Non-pigmented ciliary epithelial cell (primary cell): ENCODE results near the gene CNOT6L.
"Not testable (repeated sequence)": the region's sequence is repeated elsewhere in the genome, so short reads cannot be mapped to it uniquely, and the experiment has no call there.

ENCODE experiments used
- DNase-seq: peaks from one replicate; pipeline ENCODE4 v3.0.0-alpha.2; 2010; ENCODE audit warnings: low read depth

The CNOT6L gene

GRCh38 chr4:77782102-77782835 lies 36.9 kb downstream of the CNOT6L start:
- no peak for DNase-seq

DNA sequence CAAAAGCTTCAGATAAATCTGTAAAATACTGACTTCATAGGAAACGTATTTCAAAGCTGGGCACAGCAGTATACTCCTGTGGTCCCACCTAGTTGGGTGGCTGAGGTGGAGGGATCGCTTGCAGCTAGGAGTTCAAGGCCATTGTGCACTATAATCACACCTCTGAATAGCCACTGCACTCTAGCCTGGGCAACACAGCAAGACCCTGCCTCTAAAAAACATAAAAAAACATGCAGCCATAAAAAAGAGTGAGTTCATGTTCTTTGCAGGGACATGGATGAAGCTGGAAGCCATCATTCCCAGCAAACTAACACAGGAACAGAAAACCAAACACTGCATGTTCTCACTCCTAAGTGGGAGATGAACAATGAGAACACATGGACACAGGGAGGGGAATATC lies 38.4 kb downstream of the CNOT6L start:
- not testable (repeated sequence) for DNase-seq

- DNase-seq, result no peak
Observed at GRCh38 chr4:77777135-77777807, 41.9 kb downstream of the CNOT6L start.

GRCh38 chr4:77776182-77777134 lies 42.7 kb downstream of the CNOT6L start:
- DNase-seq, result no peak

- peak; percentile 1 for DNase-seq
Observed at GRCh38 chr4:77773101-77773500, 46.1 kb downstream of the CNOT6L start.

- DNase-seq, result no peak
Observed at GRCh38 chr4:77771566-77771965, 47.6 kb downstream of the CNOT6L start.

- DNase-seq, result no peak
Observed at GRCh38 chr4:77765720-77766119, 53.4 kb downstream of the CNOT6L start.

DNA sequence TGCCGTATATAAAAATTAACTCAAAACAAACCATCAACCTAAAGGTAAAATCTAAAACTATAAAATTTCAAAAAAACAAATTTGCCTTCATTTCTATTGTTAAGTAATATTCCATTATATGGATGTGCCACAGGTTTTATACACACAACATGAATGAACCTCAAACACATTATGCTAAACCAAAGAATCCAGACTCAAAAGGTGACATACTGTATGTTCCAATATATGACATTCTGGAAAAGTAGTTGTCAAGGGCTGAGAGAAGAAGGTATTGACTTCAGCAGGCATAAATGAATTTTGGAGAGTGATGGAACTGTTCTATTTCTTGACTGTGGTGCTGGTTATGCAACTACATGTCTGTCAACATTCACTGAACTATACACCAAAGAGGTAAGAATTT lies 56.6 kb downstream of the CNOT6L start:
- DNase-seq, result no peak

- DNase-seq, result no peak
Observed at GRCh38 chr4:77761595-77761994, 57.6 kb downstream of the CNOT6L start.

DNA sequence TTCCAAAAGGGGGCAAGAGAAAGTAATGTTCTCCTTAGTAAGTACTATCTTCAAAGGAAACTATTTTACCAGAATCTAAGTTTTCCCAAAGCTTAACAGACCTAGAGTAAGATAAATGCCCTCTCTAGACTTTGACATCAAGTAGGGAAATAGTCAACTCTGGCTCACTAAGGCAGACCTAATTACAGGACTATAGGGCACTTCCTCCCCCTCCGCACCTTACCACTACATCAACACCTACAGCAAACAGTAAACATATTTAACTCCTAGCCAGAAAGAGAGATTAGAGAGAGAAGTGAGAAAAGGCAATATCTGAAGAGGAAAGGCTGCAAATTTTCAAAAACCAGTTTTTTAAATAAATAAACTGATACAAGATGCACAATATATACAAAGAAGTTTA lies 60.4 kb downstream of the CNOT6L start:
- DNase-seq, result no peak

DNA sequence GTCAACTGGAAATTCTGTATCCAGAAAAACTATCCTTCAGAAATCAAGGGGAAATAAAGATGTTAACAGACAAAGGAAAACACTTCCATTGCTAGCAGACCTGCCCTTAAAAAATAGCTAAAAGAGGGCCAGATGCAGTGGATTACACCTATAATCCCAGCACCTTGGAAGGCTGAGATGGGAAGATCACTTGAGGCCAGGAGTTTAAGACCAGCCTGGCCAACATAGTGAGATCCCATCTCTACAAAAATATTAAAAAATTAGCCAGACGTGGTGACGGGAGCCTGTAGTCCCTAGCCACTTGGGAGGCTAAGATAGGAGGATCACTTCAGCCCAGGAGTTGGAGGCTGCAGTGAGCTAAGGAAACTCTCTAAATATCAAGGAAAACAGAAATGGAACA lies 67.4 kb downstream of the CNOT6L start:
- DNase-seq, result no peak

GRCh38 chr4:77745792-77746191 lies 73.4 kb downstream of the CNOT6L start:
- DNase-seq, result no peak

DNA sequence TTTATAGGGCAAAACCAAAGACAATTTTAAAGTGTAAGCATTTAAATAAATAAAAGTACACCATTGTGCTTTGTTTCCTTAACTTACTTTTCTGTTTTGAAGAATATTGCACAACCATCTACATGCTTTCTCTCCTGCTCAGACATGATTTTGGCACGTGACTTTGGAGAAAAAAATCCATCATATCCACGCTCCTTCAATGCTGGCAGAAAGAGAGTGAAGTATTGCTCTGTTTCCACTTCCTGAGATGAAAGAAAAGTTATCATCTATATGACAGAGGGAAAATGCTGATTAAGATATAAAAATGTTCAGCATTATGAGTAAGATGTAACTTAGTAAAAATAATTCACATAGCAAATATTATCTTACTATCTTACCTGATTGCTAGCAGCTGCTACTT lies 77.1 kb downstream of the CNOT6L start:
- DNase-seq, result no peak

- no peak for DNase-seq
Observed at GRCh38 chr4:77740480-77740879, 78.7 kb downstream of the CNOT6L start.

GRCh38 chr4:77734928-77735327 lies 84.2 kb downstream of the CNOT6L start:
- peak; percentile 49 for DNase-seq

DNA sequence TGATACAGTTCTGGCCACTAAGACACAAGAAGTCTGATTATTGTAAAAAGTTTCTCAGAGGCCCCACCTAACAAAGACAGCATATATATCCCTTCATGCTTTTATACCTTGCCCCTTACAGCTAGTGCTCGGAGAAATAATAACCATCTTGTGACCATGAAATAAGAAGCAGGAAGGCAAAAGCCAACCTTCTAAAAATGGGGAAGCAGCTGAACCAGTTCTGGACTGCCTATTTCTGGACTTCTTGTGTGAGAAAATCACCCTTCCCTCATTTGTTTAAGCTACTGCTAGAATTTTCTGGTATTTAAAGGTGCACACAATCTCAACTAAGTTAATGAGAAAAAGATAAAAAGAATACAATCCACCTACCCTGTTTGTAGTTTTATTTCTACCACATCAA lies 87.5 kb downstream of the CNOT6L start:
- no peak for DNase-seq

GRCh38 chr4:77728420-77728819 lies 90.7 kb downstream of the CNOT6L start:
- no peak for DNase-seq

GRCh38 chr4:77721073-77721472 lies 98.1 kb downstream of the CNOT6L start:
- DNase-seq, result no peak

- not testable (repeated sequence) for DNase-seq
Observed at GRCh38 chr4:77718500-77718899, 100.7 kb downstream of the CNOT6L start.

DNA sequence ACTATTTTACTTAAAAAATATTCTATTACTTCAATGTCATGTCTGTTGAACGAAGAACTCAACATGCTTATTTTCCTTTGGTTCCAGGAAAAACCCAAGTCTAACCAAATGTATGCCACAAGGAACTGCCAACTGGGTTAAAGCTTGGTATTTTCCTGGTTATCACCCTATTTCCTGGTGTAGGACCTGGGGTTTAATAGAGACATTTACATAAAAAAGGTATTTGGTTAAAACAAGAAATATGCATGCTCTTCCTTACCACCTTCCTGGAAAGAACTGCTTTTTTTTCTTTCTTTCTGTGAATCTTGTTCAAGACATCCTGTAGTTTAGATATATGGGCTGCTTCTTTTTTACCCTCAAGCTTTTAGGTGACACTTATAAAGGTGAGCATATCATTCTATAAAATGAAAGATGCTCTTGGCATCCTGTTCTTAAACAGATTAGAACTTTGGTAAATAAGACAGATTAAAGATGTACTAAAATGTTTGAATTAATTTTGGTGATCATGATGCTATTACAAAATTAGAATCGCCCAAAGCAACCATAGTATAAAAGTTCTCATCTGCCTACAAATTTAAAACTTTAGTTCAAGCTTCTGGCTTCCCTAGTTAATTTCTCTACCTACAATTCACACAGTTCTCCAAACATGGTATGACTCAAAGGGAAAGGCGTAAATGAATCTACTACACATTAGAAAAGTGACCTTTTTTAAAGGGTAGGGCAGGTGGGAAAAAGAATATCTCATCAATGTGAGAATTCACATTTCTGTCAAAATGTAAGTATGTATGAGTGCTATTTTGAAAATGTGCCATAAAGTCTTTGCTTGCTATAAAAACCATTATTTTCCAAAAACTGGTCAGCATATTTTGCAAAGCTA lies 103.5 kb downstream of the CNOT6L start:
- no peak for DNase-seq

DNA sequence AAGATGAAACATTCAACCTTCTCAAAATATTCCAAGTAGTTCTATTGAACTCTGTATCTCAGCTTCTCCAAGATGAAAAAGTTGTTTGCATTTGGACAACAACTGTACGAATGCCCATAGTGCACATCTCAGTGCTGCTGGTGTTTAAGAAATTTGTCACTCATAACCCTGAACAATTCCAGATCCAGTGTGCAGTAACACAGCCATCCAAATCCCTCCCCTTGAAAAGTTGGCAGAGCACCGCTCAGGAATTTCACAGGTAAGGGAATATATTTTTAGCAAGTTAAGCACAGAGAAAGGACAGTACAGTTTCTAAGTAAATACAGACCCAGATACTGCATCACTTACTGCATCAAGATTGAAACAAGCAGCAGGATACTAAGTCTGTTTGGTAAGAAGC lies 104.7 kb downstream of the CNOT6L start:
- no peak for DNase-seq

- DNase-seq, result no peak
Observed at GRCh38 chr4:77713884-77714283, 105.3 kb downstream of the CNOT6L start.
